AG04450 (cell line): ENCODE measurements around the gene ARHGAP26. TPM values are rescaled to one million over a fixed set of nuclear protein-coding genes. Genes with fewer than 3 reads are reported as not detected.

Source experiments
- CTCF ChIA-PET: fragments of 300-600, 350-600 bp; formaldehyde crosslinking; extraction: SDS; loops from one replicate; lab custom pipeline; 2022; ENCODE audit warnings: antibody characterized with exemption, inconsistent platforms; lab: Charles Lee
- POLR2A ChIA-PET: fragments of 350-600 bp; formaldehyde crosslinking; extraction: SDS; loops from one replicate; lab custom pipeline; 2021; ENCODE audit warnings: antibody characterized with exemption, inconsistent platforms; lab: Yijun Ruan, JAX
- DNase-seq: peaks from one replicate; pipeline ENCODE4 v3.0.0-alpha.2; 2011; ENCODE audit warnings: low read depth, low spot score
- H3K27ac ChIP-seq: one replicate; pipeline ENCODE4 v1.5.1; 2012; ENCODE audit warnings: low read depth, low read length, control low read depth
- H3K27me3 ChIP-seq: one replicate; pipeline ENCODE4 v1.6.0; 2012; ENCODE audit warnings: low read length; ENCODE audit not compliant: control insufficient read depth, insufficient read depth
- H3K4me3 ChIP-seq: 2 replicates; pipeline ENCODE4 v1.5.1; 2011; ENCODE audit warnings: mild to moderate bottlenecking, low read depth, low read length, control low read depth
- H3K9me3 ChIP-seq: 2 replicates; pipeline ENCODE4 v1.5.1; 2012; ENCODE audit warnings: low read length; ENCODE audit not compliant: control insufficient read depth, insufficient read depth
- polyA plus RNA-seq: library from polyadenylated mRNA; depleted of rRNA; stranded (reverse); fragments of >200 nt; gene quantifications from 2 replicates; pipeline ENCODE4 v1.2.3, GENCODE V29; 2011
- TF ChIP-seq, protein P1 (sequence below): IDR thresholded peaks from 2 replicates; pipeline ENCODE4 v1.5.1; 2011; ENCODE audit warnings: low read depth, low read length, control low read depth, inconsistent platforms

Gene ARHGAP26
- polyA plus RNA-seq, 1 experiment: 0.56 TPM

GRCh38 chr5:143066556-143067281, 296.5 kb downstream of the ARHGAP26 start:
- Histone ChIP-seq H3K4me3 (no peak overlapping the region), H3K27me3 (no peaks in the 10 kb centered on the region), H3K9me3 (no peaks in the 10 kb centered on the region), H3K27ac (no peak overlapping the region)
- no peak for DNase-seq
- TF ChIP-seq, protein P1, sequence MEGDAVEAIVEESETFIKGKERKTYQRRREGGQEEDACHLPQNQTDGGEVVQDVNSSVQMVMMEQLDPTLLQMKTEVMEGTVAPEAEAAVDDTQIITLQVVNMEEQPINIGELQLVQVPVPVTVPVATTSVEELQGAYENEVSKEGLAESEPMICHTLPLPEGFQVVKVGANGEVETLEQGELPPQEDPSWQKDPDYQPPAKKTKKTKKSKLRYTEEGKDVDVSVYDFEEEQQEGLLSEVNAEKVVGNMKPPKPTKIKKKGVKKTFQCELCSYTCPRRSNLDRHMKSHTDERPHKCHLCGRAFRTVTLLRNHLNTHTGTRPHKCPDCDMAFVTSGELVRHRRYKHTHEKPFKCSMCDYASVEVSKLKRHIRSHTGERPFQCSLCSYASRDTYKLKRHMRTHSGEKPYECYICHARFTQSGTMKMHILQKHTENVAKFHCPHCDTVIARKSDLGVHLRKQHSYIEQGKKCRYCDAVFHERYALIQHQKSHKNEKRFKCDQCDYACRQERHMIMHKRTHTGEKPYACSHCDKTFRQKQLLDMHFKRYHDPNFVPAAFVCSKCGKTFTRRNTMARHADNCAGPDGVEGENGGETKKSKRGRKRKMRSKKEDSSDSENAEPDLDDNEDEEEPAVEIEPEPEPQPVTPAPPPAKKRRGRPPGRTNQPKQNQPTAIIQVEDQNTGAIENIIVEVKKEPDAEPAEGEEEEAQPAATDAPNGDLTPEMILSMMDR: no peak
- ChIA-PET CTCF (no interaction called here), POLR2A (interaction anchor here (0.6 kb wide), 1 partner anchor 123 kb away, joined by 3 read pairs; no protein-coding TSS in a partner anchor)

GRCh38 chr5:143068712-143069111, 298.5 kb downstream of the ARHGAP26 start:
- H3K27me3 ChIP-seq: no peaks in the 10 kb centered on the region

DNA sequence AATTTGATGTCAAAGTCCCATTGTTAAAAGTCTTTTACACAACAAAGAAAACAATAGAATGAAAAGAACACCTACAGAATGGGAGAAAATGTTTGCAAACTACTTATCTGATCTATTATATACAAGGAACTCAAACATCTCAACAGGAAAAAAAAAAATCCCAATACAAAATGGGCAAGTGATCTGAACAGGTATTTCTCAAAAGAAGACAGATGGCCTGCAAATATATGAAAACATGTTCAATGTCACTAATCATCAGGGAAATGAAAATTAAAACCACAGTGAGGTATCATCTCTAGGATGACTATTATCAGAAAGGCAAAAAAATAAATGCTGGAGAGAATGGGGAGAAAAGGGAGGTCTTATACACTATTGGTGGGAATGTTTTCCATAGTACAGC, 301.8 kb downstream of the ARHGAP26 start:
- Histone ChIP-seq H3K27me3 (no peaks in the 10 kb centered on the region), H3K9me3 (no peaks in the 10 kb centered on the region), H3K4me3 (no peak overlapping the region), H3K27ac (no peak overlapping the region)
- POLR2A ChIA-PET: no interaction called here
- CTCF ChIA-PET: no interaction called here
- TF ChIP-seq, protein P1: no peak
- no peak for DNase-seq

More at GRCh38 chr5:143068712-143069111, 298.5 kb downstream of the ARHGAP26 start:
- no peak overlapping the region for H3K27ac ChIP-seq
- CTCF ChIA-PET: no interaction called here
- DNase-seq: no peak
- TF ChIP-seq, protein P1: no peak
- H3K4me3 ChIP-seq: no peak overlapping the region
- POLR2A ChIA-PET: no interaction called here
- no peaks in the 10 kb centered on the region for H3K9me3 ChIP-seq

GRCh38 chr5:143072734-143073133, 302.6 kb downstream of the ARHGAP26 start:
- ChIA-PET POLR2A (no interaction called here), CTCF (no interaction called here)
- no peaks in the 10 kb centered on the region for H3K9me3 ChIP-seq
- TF ChIP-seq, protein P1: no peak
- no peak for DNase-seq
- no peaks in the 10 kb centered on the region for H3K27me3 ChIP-seq
- H3K27ac ChIP-seq: no peak overlapping the region
- H3K4me3 ChIP-seq: no peak overlapping the region

DNA sequence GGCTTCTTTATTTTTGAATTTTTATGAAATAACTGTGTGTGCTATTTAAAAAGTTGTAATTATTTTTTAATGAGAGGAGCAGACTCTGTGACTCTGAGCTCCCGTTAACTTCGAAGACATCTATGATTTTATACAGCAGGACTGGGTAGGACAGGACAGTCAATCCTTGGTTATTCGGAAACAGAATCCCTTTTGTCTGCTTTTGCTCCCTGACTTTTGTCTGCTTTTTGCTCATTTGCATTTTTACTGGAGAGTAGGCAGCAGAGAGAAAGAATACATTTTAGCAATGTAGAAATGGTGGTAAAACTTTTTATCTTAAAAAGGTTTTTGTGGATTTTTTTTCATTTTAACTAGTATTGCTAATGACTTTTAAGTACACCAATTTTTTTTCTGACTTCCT, 303.6 kb downstream of the ARHGAP26 start:
- POLR2A ChIA-PET: no interaction called here
- TF ChIP-seq, protein P1: no peak
- Histone ChIP-seq H3K4me3 (no peak overlapping the region), H3K27me3 (no peaks in the 10 kb centered on the region), H3K9me3 (no peaks in the 10 kb centered on the region), H3K27ac (no peak overlapping the region)
- no peak for DNase-seq
- CTCF ChIA-PET: no interaction called here
